Measurements from ENCODE around the gene NELFB. TPM values are rescaled to one million over a fixed set of nuclear protein-coding genes. Genes with fewer than 3 reads are reported as not detected.

Gene NELFB
- total RNA-seq, 3 donors from 2014 or later (not counting 1 experiment from before 2014, with no cell fraction given) = 42.9 to 53.8 (median 52.6) TPM

- no peak for ATAC-seq
- Histone ChIP-seq H3K4me3 (ENCODE audit: low read length) (no peak overlapping the region), H3K27me3 (ENCODE audit: control insufficient read depth, insufficient read depth, low read length) (no peaks in the 10 kb centered on the region), H3K9me3 (ENCODE audit: control insufficient read depth, insufficient read depth, low read length) (no peaks in the 10 kb centered on the region), H3K4me1 (ENCODE audit: control insufficient read depth, insufficient read depth, low read length) (peaks cover 44% of the 10 kb centered on the region), H3K27ac (ENCODE audit: low read length) (no peak overlapping the region), H3K36me3 (ENCODE audit: control insufficient read depth, insufficient read depth, low read length) (no peaks in the 10 kb centered on the region)
- DNase-seq = no peak
- H3K27ac Mint-ChIP-seq = no peak overlapping the region
- H3K36me3 Mint-ChIP-seq = no peaks in the 10 kb centered on the region
- peaks cover 0 to 6% of the 10 kb centered on the region in 2 donors for H3K27me3 Mint-ChIP-seq (ENCODE audit: low read depth in 2 of 2)
- 78% methylated on average over 39 of the region's 40 CpGs for WGBS (ENCODE audit: insufficient coverage)
- peaks cover 0 to 16% of the 10 kb centered on the region in 2 donors for H3K4me1 Mint-ChIP-seq
- no peaks in the 10 kb centered on the region for H3K9me3 Mint-ChIP-seq
- no peak for TF ChIP-seq CTCF (IDR thresholded peaks at IDR 0.05)
- intact Hi-C loops (cut with micrococcal nuclease) = no loop called here
- no peak overlapping the region for H3K4me3 Mint-ChIP-seq
Measured at GRCh38 chr9:137234055-137234697, 21.0 kb upstream of the NELFB start.

DNA sequence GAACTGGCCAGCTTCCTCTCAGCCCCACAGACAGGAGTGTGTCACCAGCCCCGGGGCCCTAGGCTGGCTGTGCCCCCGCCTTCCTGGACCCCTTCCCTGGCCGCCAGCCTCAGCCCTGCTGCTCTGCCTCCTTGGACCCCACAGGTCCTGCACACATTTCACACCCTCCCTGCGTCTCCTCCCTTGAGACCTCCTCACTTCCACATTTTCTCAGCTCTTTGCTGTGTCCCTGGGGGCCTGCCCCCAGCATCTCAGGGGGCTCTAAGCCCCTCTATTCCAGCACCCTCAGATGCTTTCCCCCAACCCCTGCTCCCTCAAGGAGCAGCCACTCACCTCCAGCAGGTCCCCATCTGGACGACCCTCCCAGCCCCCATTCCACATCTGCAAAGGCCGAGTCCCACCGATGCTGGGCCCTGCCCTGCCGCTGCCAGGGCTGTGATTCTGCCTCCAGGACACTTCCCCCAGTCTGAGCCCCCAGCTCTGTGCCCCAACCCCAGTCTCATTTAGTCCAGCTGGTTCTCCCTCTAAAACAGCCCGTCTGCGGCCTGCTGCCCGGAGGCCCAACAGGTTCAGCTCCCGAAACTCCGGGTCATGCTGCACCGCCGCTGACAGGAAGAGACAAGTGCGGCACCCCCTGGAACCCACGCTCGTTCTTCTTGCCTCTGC, 20.2 kb upstream of the NELFB start:
- H3K4me1 ChIP-seq (ENCODE audit: control insufficient read depth, insufficient read depth, low read length) = peaks cover 51% of the 10 kb centered on the region
- H3K27me3 ChIP-seq (ENCODE audit: control insufficient read depth, insufficient read depth, low read length) = no peaks in the 10 kb centered on the region
- H3K27ac Mint-ChIP-seq = peak overlapping the region in 1 of 2 donors; percentile 73

DNA sequence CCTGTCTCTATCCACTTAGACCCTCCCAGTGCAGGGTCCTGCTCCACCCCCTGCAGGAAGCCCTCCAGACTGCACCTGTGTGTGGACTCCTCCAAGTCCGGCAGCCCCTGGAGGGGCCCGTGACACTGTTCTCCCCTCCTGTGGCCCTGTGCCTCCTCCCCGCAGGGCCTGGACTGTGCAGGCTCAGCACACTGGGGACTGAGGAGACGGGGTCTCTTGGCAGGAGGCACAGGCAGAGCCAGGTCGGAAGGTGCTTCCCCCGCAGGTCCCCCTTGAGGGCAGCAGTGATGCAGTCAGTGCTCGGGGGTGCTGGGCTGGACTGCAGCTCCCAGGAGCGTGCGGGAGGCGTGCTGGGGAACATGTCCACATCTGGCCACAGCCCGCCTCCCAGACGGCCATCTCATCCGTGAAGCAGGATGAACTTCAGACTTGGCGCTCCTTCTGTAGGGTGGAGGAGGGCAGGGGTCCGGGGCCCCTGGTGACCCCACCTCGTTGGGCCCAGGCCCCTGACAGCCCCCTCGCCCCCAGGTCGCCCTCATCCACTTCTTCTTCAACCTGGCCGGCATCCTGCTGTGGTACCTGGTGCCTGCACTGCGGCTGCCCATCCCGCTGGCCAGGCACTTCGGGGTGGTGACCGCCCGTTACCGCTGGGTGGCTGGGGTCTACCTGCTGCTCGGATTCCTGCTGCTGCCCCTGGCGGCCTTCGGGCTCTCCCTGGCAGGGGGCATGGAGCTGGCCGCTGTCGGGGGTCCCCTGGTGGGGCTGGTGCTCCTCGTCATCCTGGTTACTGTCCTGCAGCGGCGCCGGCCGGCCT, 19.5 kb upstream of the NELFB start:
- H3K4me3 ChIP-seq (ENCODE audit: low read length) = no peak overlapping the region
- no peaks in the 10 kb centered on the region for H3K36me3 ChIP-seq (ENCODE audit: control insufficient read depth, insufficient read depth, low read length)
- WGBS (ENCODE audit: insufficient coverage) = 69% methylated on average over 35 of the region's 35 CpGs
- TF ChIP-seq CTCF (IDR thresholded peaks at IDR 0.05) = no peak
- Mint-ChIP-seq H3K36me3 (no peaks in the 10 kb centered on the region), H3K4me3 (no peak overlapping the region), H3K9me3 (no peaks in the 10 kb centered on the region), H3K27ac (no peak overlapping the region), H3K27me3 (ENCODE audit: low read depth in 2 of 2) (peaks cover 0 to 6% of the 10 kb centered on the region in 2 donors), H3K4me1 (peaks cover 0 to 17% of the 10 kb centered on the region in 2 donors)
- ATAC-seq (no peak), DNase-seq (no peak)
- H3K4me1 ChIP-seq (ENCODE audit: control insufficient read depth, insufficient read depth, low read length) = peaks cover 54% of the 10 kb centered on the region
- H3K27ac ChIP-seq (ENCODE audit: low read length) = no peak overlapping the region
- intact Hi-C loops (cut with micrococcal nuclease) = no loop called here
- no peaks in the 10 kb centered on the region for H3K27me3 ChIP-seq (ENCODE audit: control insufficient read depth, insufficient read depth, low read length)
- no peaks in the 10 kb centered on the region for H3K9me3 ChIP-seq (ENCODE audit: control insufficient read depth, insufficient read depth, low read length)

More for the DNA sequence above, 20.2 kb upstream of the NELFB start:
- no peaks in the 10 kb centered on the region for H3K9me3 ChIP-seq (ENCODE audit: control insufficient read depth, insufficient read depth, low read length)
- H3K4me3 ChIP-seq (ENCODE audit: low read length) = no peak overlapping the region
- Mint-ChIP-seq H3K27me3 (ENCODE audit: low read depth in 2 of 2) (peaks cover 0 to 6% of the 10 kb centered on the region in 2 donors), H3K9me3 (no peaks in the 10 kb centered on the region), H3K36me3 (no peaks in the 10 kb centered on the region), H3K4me1 (peaks cover 0 to 16% of the 10 kb centered on the region in 2 donors), H3K4me3 (no peak overlapping the region)
- TF ChIP-seq CTCF (IDR thresholded peaks at IDR 0.05) = no peak
- whole genome bisulfite sequencing (ENCODE audit: insufficient coverage) = 75% methylated on average over 17 of the region's 18 CpGs
- intact Hi-C loops (cut with micrococcal nuclease) = no loop called here
- H3K27ac ChIP-seq (ENCODE audit: low read length) = no peak overlapping the region
- no peaks in the 10 kb centered on the region for H3K36me3 ChIP-seq (ENCODE audit: control insufficient read depth, insufficient read depth, low read length)
- no peak for ATAC-seq
- DNase-seq = no peak

All from natural killer cell (primary cell).